UCSD-AML1 (cell line): ENCODE measurements around the gene SLC12A8.

Experiments used
- DNase-seq: peaks from one replicate; lab custom pipeline; 2025; ENCODE audit not compliant: unreplicated experiment; lab: John Stamatoyannopoulos, UW

Gene SLC12A8

GRCh38 chr3:125214738-125215137 is 2.2 kb upstream of the SLC12A8 start:
- DNase-seq, result no peak

- DNase-seq, result no peak
Measured at GRCh38 chr3:125213946-125214542, 1.5 kb upstream of the SLC12A8 start.

- DNase-seq, result no peak
Measured at GRCh38 chr3:125213364-125213755, 812 bp upstream of the SLC12A8 start.

DNA sequence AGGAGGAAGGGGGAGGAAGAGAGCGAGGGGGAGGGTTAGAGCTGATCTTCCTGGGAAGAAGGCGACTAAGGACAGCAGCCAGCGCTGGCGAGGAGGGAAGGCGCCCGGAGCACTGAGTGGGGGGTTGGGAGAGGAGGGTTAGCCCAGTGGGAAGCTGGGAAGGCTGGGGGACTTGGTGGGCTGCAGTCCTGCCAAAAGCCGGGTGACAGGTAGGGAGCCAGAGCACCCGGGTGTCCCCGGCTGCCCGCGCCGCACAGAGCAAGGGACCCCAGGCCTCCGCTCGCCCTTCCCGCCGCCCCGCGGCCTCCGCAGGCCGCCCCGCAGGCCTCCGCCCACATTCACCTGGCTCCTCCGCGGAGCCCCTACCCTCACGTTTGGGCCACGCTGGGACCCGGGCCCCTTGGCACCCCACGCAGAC is 448 bp downstream of the SLC12A8 start:
- no peak for DNase-seq

DNA sequence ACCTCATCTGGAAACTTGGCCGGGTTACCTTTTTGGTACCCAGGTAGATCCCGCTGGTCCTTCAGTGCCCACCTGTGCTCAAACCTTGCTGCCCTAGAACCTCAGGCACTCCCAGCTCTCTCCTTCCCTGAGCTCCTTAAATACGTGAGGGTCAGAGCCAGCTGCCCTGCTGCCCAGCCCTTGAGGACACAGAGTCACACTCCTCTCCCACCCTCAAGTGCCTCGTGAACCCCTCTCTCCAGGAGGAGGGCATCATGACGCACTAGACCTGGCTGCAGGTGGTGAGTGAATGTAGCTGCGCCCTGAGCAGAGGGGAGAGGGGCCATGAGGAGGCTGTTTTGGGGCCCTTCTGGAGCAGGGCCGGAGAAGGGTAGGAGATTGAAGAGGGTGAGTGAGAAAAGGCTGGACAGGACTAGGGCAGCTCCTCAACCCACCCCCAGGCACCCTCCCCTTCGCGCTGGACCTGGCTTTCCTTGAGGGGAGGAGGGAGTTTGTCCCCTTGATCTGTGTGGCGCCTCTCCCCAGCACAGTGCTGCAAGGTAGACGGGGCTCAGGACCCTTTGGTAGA is 941 bp downstream of the SLC12A8 start:
- DNase-seq, result no peak

GRCh38 chr3:125207949-125208568 is 4.5 kb downstream of the SLC12A8 start:
- no peak for DNase-seq

GRCh38 chr3:125207507-125207906 is 5.0 kb downstream of the SLC12A8 start:
- no peak for DNase-seq

DNA sequence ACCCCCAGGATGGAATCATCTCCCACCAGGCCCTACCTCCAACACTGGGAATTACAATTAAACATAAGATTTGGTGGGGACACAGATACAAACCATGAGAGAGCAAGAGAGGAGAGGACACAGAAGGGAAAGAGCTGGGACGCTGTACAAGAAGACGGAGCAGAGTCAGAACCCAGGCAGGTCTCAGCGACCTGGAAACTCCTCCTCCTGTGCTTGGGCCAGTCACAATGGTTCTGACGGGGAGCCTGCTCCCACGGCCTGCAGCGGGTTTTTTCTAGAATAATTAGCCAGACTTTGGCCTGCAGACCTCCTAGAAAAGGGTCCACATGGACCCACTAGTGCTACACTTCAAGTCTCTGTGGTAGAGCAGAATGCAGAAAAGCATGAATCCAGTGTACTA is 5.6 kb downstream of the SLC12A8 start:
- DNase-seq, result no peak

DNA sequence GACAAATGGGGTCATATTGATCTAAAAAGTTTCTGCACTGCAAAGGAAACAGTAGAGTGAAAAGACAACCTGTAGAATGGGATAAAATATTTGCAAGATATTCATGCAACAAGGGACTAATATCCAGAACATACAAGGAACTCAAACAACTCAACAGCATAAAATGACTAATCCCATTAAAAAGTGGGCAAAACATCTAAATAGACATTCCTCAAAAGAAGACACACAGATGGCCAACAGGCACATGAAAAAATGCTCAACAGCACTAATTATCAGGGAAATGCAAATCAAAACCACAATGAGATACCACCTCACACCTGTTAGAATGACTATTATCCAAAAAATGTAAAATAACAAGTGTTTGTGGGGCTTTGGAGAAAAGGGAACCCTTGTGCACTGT is 8.8 kb downstream of the SLC12A8 start:
- no peak for DNase-seq

GRCh38 chr3:125202197-125202596 is 10.4 kb downstream of the SLC12A8 start:
- DNase-seq, result no peak

GRCh38 chr3:125200731-125201139 is 11.8 kb downstream of the SLC12A8 start:
- no peak for DNase-seq

- DNase-seq, result no peak
Measured at GRCh38 chr3:125194849-125195601, 17.5 kb downstream of the SLC12A8 start.

GRCh38 chr3:125194061-125194848 is 18.3 kb downstream of the SLC12A8 start:
- no peak for DNase-seq

DNA sequence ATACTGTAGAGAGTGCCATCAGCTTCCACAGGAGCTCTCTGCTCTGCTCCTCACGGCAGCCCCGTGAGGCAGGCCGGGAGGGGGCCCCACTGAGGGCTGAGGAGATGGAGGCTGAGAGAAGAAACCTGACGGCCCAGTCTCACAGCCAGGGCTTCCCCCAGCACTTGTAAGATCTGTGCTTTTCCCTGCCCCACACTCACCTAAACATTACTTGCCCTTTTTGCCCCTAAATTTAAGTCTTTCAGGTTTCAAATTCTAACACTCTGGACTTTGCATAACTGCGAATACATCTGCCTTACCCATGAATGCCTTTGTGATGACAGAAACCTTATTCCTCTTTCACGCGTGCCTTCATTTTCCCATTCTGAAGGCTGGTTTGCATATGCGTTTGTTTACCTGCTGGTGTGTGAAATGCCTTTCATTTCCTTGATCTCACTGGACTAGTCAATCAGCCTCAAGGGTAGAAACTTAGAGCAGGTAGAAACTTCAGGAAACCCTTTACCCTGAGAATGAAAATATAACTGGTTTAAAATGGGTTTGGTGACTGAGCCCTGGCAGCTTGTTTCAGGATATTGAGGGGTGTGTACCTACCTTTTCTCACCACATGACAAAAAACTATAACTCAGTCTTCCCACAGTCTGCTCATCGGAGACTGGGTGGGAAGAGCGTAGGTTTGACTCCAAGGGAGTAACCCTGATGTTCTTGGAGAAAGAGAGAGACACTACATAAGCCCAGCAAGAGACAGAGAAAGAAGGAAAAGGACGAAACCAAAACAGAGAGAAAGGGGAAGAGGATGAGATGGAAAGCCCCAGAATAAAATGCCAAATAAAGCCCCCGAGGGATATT is 20.1 kb downstream of the SLC12A8 start:
- DNase-seq, result no peak

- no peak for DNase-seq
Measured at GRCh38 chr3:125191730-125192129, 20.8 kb downstream of the SLC12A8 start.

GRCh38 chr3:125191256-125191655 is 21.3 kb downstream of the SLC12A8 start:
- DNase-seq, result no peak

DNA sequence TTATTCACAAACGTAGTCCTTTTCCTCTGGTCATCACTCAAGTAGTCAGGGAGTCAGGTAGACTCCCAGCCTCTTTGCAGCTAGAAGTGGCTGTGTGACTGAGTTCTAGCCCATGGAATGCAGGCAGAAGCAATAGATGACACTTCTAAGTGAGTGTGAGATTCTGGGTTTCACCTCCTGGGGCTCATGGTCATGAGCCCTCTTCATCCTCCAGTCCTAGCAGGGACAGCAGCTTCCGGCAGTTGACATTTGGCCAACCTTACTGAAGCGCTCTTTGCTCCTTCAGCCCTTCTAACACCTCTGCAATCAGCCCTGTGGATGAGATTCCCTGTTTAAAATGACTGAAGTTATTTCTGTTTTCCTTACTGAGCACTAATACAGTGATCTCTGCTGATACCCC is 21.8 kb downstream of the SLC12A8 start:
- DNase-seq, result no peak

- DNase-seq, result no peak
Measured at GRCh38 chr3:125189378-125190165, 23.0 kb downstream of the SLC12A8 start.

- no peak for DNase-seq
Measured at GRCh38 chr3:125188955-125189354, 23.6 kb downstream of the SLC12A8 start.

DNA sequence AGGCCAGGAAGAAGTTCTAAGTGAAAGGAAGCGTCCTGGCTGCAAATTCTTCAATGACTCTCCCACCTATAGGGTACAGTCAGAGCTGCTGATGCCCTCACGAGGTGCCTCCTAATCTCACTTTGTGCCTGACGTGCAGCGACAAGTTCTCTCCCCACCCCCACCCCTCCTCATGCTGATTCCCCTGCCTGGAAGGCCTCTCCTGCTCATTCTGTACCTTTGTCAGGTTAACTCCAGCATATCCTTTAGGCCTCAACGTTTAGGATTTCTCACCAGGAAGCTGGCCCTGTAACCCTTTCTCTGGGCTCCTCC is 25.0 kb downstream of the SLC12A8 start:
- DNase-seq, result no peak
